Stomach (tissue), 9 donors: ENCODE measurements around the gene PTPRG. TPM values are rescaled to one million over a fixed set of nuclear protein-coding genes. Genes with fewer than 3 reads are reported as not detected.

Source experiments
- DNase-seq, 2 donors: peaks; one replicate each; pipeline versions ENCODE4 v3.0.0 to v3.0.0-alpha.2; 2013 to 2019
- H3K27ac ChIP-seq, 5 donors: fragments of 200-600 bp in 4 of 5; sonication (generic) in 4 of 5; one replicate each; pipeline ENCODE4 v1.5.1; 2013 to 2019; ENCODE audit warnings: mild to moderate bottlenecking in 1 of 5, moderate library complexity in 1 of 5
- H3K27me3 ChIP-seq, 3 donors: fragments of 200-600 bp; sonication (generic); one replicate each; pipeline ENCODE4 v1.5.1; 2017 to 2019; ENCODE audit warnings: mixed run types in 1 of 3
- H3K36me3 ChIP-seq, 4 donors: fragments of 200-600 bp; sonication (generic); 1 replicate in 3 of 4; 2 replicates in 1 of 4; pipeline ENCODE4 v1.5.1; 2016 to 2019
- H3K4me1 ChIP-seq, 4 donors: fragments of 200-600 bp; sonication (generic); one replicate each; pipeline ENCODE4 v1.5.1; 2016 to 2019
- H3K4me3 ChIP-seq, 4 donors: fragments of 200-600 bp; sonication (generic) in 3 of 4; one replicate each; pipeline ENCODE4 v1.5.1; 2016 to 2019; ENCODE audit warnings: mild to moderate bottlenecking in 1 of 4
- H3K9me3 ChIP-seq, 4 donors: fragments of 200-600 bp; sonication (generic); one replicate each; pipeline ENCODE4 v1.5.1; 2016 to 2019
- CTCF ChIP-seq, 7 experiments: fragments of 450-650 bp in 4 of 7; fragments of 200-600 bp in 3 of 7; sonication (generic) in 3 of 7; IDR thresholded peaks; one replicate each; pipeline ENCODE4 v1.5.1; 2016 to 2019; ENCODE audit warnings: antibody characterized with exemption in 7 of 7, control low read depth in 2 of 7, mild to moderate bottlenecking in 1 of 7
- EP300 ChIP-seq: sonication (generic); formaldehyde crosslinking; IDR thresholded peaks from one replicate; pipeline ENCODE4 v1.6.1; 2017; ENCODE audit warnings: antibody characterized with exemption
- POLR2A ChIP-seq, 4 donors: fragments of 450-650 bp; IDR thresholded peaks; one replicate each; pipeline ENCODE4 v1.6.1; 2016; ENCODE audit warnings: antibody characterized with exemption in 4 of 4, control low read depth in 2 of 4, mild to moderate bottlenecking in 1 of 4, moderate library complexity in 1 of 4
- POLR2AphosphoS5 ChIP-seq, 3 donors: sonication (generic); formaldehyde crosslinking; IDR thresholded peaks; one replicate each; pipeline ENCODE4 v1.6.1; 2016; ENCODE audit warnings: antibody characterized with exemption in 3 of 3
- WGBS, 5 donors: extraction: QIAGEN DNeasy Blood & Tissue Kit in 3 of 5; methylation state at CpG; one replicate each; pipeline versions ENCODE4 v1.1.5 to v1.1.7; 2013 to 2018; 5-methylcytosine and 5-hydroxymethylcytosine counted together
- intact Hi-C: fragments of 100-400 bp; cut with DNase I; formaldehyde crosslinking; loops from one replicate; pipeline ENCODE4 v1.15.1; 2023; ENCODE audit warnings: low total_unique reads
- polyA plus RNA-seq, 3 donors: library from polyadenylated mRNA; stranded (reverse); fragments of 200-250 nt; gene quantifications; one replicate each; pipeline ENCODE4 v1.2.3, GENCODE V29; 2013
- total RNA-seq, 5 donors: library from RNA; depleted of rRNA; stranded (reverse); fragments of >200 nt; gene quantifications; one replicate each; pipeline versions ENCODE4 v1.1.0 to v1.2.3, GENCODE V29; 2014 to 2016
- donor health status: healthy with polysubstance abuse.
- donor health status: Bipolar disorder and iron deficiency.
- donor health status: healthy.

The PTPRG gene
- total and polyA plus RNA-seq, 8 donors, result 2.4 to 96.0 (median 22.0) TPM

- DNase-seq, result no peak
- Histone ChIP-seq H3K4me1 (peaks cover 0 to 35% (median 3%) of the 10 kb centered on the region in 4 donors), H3K4me3 (no peak overlapping the region), H3K27me3 (no peaks in the 10 kb centered on the region), H3K36me3 (no peaks in the 10 kb centered on the region), H3K27ac (no peak overlapping the region), H3K9me3 (no peaks in the 10 kb centered on the region)
- 42 to 80% (median 71%) methylated on average over 1 of the region's 1 CpG for WGBS, 5 donors
- intact Hi-C loops, result loop anchor here (10.0 kb wide), 1 partner anchor 321 kb away; no protein-coding TSS in a partner anchor
- no peak for TF ChIP-seq EP300
- TF ChIP-seq CTCF (IDR thresholded peaks at IDR 0.05), result no peak
- TF ChIP-seq POLR2AphosphoS5 (IDR thresholded peaks at IDR 0.05), result no peak
- TF ChIP-seq POLR2A (IDR thresholded peaks at IDR 0.05), result no peak
These were observed 302.2 kb downstream of the PTPRG start for GRCh38 chr3:61863579-61863978.

GRCh38 chr3:61864886-61865285 is 303.5 kb downstream of the PTPRG start:
- no peaks in the 10 kb centered on the region for H3K36me3 ChIP-seq
- TF ChIP-seq POLR2AphosphoS5 (IDR thresholded peaks at IDR 0.05) (no peak), CTCF (IDR thresholded peaks at IDR 0.05) (no peak), POLR2A (IDR thresholded peaks at IDR 0.05) (no peak), EP300 (no peak)
- no peaks in the 10 kb centered on the region for H3K27me3 ChIP-seq
- intact Hi-C loops, result loop anchor here (10.0 kb wide), 1 partner anchor 320 kb away; no protein-coding TSS in a partner anchor
- no peak for DNase-seq
- peaks cover 0 to 35% (median 3%) of the 10 kb centered on the region in 4 donors for H3K4me1 ChIP-seq
- H3K27ac ChIP-seq, result no peak overlapping the region
- 78 to 95% (median 91%) methylated on average over 1 of the region's 1 CpG for WGBS, 5 donors
- no peak overlapping the region for H3K4me3 ChIP-seq
- no peaks in the 10 kb centered on the region for H3K9me3 ChIP-seq

GRCh38 chr3:61865466-61866152 is 304.2 kb downstream of the PTPRG start:
- H3K27ac ChIP-seq, result no peak overlapping the region
- WGBS, 5 donors, result 89 to 93% (median 89%) methylated on average over 6 of the region's 6 CpGs
- no peak overlapping the region for H3K4me3 ChIP-seq
- H3K27me3 ChIP-seq, result no peaks in the 10 kb centered on the region
- intact Hi-C loops, result loop anchor here (10.0 kb wide), 1 partner anchor 319 kb away; no protein-coding TSS in a partner anchor
- TF ChIP-seq POLR2AphosphoS5 (IDR thresholded peaks at IDR 0.05), result no peak
- no peak for TF ChIP-seq CTCF (IDR thresholded peaks at IDR 0.05)
- no peak for TF ChIP-seq POLR2A (IDR thresholded peaks at IDR 0.05)
- no peak for TF ChIP-seq EP300
- H3K9me3 ChIP-seq, result no peaks in the 10 kb centered on the region
- no peak for DNase-seq
- peaks cover 0 to 35% (median 3%) of the 10 kb centered on the region in 4 donors for H3K4me1 ChIP-seq
- H3K36me3 ChIP-seq, result no peaks in the 10 kb centered on the region

GRCh38 chr3:61866153-61866542 is 304.8 kb downstream of the PTPRG start:
- Histone ChIP-seq H3K27ac (no peak overlapping the region), H3K4me1 (peaks cover 0 to 33% (median 3%) of the 10 kb centered on the region in 4 donors), H3K27me3 (no peaks in the 10 kb centered on the region), H3K9me3 (no peaks in the 10 kb centered on the region), H3K4me3 (no peak overlapping the region), H3K36me3 (no peaks in the 10 kb centered on the region)
- DNase-seq, result no peak
- no peak for TF ChIP-seq POLR2AphosphoS5 (IDR thresholded peaks at IDR 0.05)
- no peak for TF ChIP-seq CTCF (IDR thresholded peaks at IDR 0.05)
- TF ChIP-seq POLR2A (IDR thresholded peaks at IDR 0.05), result no peak
- TF ChIP-seq EP300, result no peak
- WGBS, 5 donors, result 75 to 86% (median 78%) methylated on average over 2 of the region's 2 CpGs
- intact Hi-C loops, result loop anchor here (10.0 kb wide), 1 partner anchor 319 kb away; no protein-coding TSS in a partner anchor
